HepG2 (cell line): ENCODE data around the gene YWHAB. TPM values are rescaled to one million over a fixed set of nuclear protein-coding genes. Genes with fewer than 3 reads are reported as not detected.
A peak's percentile ranks its signal among the peaks of the same experiment; 100 is the strongest.

Experiments used
- ATRX ChIP-seq: sonication (generic); formaldehyde crosslinking; IDR thresholded peaks from 2 replicates; pipeline ENCODE4 v1.4.0; 2020; ENCODE audit warnings: missing genetic modification reagents, borderline replicate concordance
- CSRNP2 ChIP-seq: sonication (generic); formaldehyde crosslinking; conservative IDR thresholded peaks from 2 replicates; pipeline ENCODE4 v1.8.0; 2022; ENCODE audit warnings: low read depth, missing genetic modification reagents
- ELF4 ChIP-seq: sonication (generic); formaldehyde crosslinking; IDR thresholded peaks from 2 replicates; pipeline ENCODE4 v1.5.0; 2020; ENCODE audit warnings: missing genetic modification reagents, mild to moderate bottlenecking, moderate library complexity, borderline replicate concordance
- FLYWCH1 ChIP-seq: sonication (generic); formaldehyde crosslinking; IDR thresholded peaks from 2 replicates; pipeline ENCODE4 v1.8.1; 2023; ENCODE audit warnings: mild to moderate bottlenecking, missing genetic modification reagents
- GFI1 ChIP-seq: sonication (generic); formaldehyde crosslinking; IDR thresholded peaks from 2 replicates; pipeline ENCODE4 v1.5.0; 2020; ENCODE audit warnings: missing genetic modification reagents, mild to moderate bottlenecking, borderline replicate concordance
- HCFC1 ChIP-seq: fragments of 150-350 bp; IDR thresholded peaks from 2 replicates; pipeline ENCODE4 v1.6.1; 2014; ENCODE audit warnings: low read depth, low read length
- LCORL ChIP-seq, 2 experiments: fragments of 450-650 bp in 1 of 2; sonication (generic) in 1 of 2; formaldehyde crosslinking in 1 of 2; IDR thresholded peaks; 2 replicates each; pipeline versions ENCODE4 v1.5.0 to v1.6.1; 2017 to 2020; ENCODE audit warnings: antibody characterized with exemption in 1 of 2, missing genetic modification reagents in 1 of 2
- MBD4 ChIP-seq: IDR thresholded peaks from 2 replicates; pipeline ENCODE4 v1.6.1; 2012; ENCODE audit warnings: low read length, inconsistent platforms, borderline replicate concordance
- MIXL1 ChIP-seq: IDR thresholded peaks from 2 replicates; pipeline ENCODE4 v1.6.1; 2016
- NFKB2 ChIP-seq: sonication (generic); formaldehyde crosslinking; IDR thresholded peaks from 2 replicates; pipeline ENCODE4 v1.4.0; 2020; ENCODE audit warnings: missing genetic modification reagents, borderline replicate concordance
- NPAS2 ChIP-seq: sonication (generic); formaldehyde crosslinking; IDR thresholded peaks from 2 replicates; pipeline ENCODE4 v1.8.0; 2022; ENCODE audit warnings: mild to moderate bottlenecking, missing genetic modification reagents, borderline replicate concordance
- PAXIP1 ChIP-seq: sonication (generic); formaldehyde crosslinking; conservative IDR thresholded peaks from 2 replicates; pipeline ENCODE4 v1.4.0; 2020; ENCODE audit warnings: mild to moderate bottlenecking, missing genetic modification reagents, moderate library complexity
- ZNF546 ChIP-seq: sonication (generic); formaldehyde crosslinking; conservative IDR thresholded peaks from 2 replicates; pipeline ENCODE4 v1.8.1; 2023; ENCODE audit warnings: mild to moderate bottlenecking, missing genetic modification reagents
- polyA plus RNA-seq, 8 experiments: library from polyadenylated mRNA; depleted of rRNA in 3 of 8; stranded (reverse) in 7 of 8; unstranded in 1 of 8; fragments of >200 nt; fragmentation: Illumina TruSeq in 4 of 8; extraction: Trizol in 4 of 8; gene quantifications; 2 replicates each; pipeline versions ENCODE4 v1.2.1 to v1.2.3, GENCODE V29; 2011 to 2016; ENCODE audit warnings: low read depth in 4 of 8, missing spikeins in 1 of 8, mixed read lengths in 1 of 8; ENCODE audit not compliant: insufficient read depth in 1 of 8
- total RNA-seq, 5 experiments: library from RNA; depleted of rRNA; stranded (reverse); fragments of >200 nt; fragmentation: Illumina TruSeq; extraction: Trizol; gene quantifications; 2 replicates each; pipeline ENCODE4 v1.2.3, GENCODE V29; 2016; ENCODE audit warnings: low read depth in 1 of 5
- TF ChIP-seq, protein P1 (sequence below), 2 experiments: IDR thresholded peaks; 2 replicates each; pipeline ENCODE4 v1.6.1; 2011 to 2012; ENCODE audit warnings: low read length in 2 of 2, borderline replicate concordance in 1 of 2, low read depth in 1 of 2, mild to moderate bottlenecking in 1 of 2, moderate library complexity in 1 of 2
- TF ChIP-seq, protein P2 (sequence below): sonication (generic); formaldehyde crosslinking; IDR thresholded peaks from 2 replicates; pipeline ENCODE4 v1.4.0; 2020; ENCODE audit warnings: mild to moderate bottlenecking, missing genetic modification reagents
- TF ChIP-seq, protein P3 (sequence below): sonication (generic); formaldehyde crosslinking; IDR thresholded peaks from 2 replicates; pipeline ENCODE4 v1.4.0; 2020; ENCODE audit warnings: missing genetic modification reagents

The YWHAB gene
- total and polyA plus RNA-seq, 2 of the 13 experiments (the other 11 are each of a cell fraction or from before 2014, with no cell fraction given), result 77.2 to 121 TPM

GRCh38 chr20:44911264-44911921 is 25.9 kb downstream of the YWHAB start (continued):
- TF ChIP-seq, protein P1, sequence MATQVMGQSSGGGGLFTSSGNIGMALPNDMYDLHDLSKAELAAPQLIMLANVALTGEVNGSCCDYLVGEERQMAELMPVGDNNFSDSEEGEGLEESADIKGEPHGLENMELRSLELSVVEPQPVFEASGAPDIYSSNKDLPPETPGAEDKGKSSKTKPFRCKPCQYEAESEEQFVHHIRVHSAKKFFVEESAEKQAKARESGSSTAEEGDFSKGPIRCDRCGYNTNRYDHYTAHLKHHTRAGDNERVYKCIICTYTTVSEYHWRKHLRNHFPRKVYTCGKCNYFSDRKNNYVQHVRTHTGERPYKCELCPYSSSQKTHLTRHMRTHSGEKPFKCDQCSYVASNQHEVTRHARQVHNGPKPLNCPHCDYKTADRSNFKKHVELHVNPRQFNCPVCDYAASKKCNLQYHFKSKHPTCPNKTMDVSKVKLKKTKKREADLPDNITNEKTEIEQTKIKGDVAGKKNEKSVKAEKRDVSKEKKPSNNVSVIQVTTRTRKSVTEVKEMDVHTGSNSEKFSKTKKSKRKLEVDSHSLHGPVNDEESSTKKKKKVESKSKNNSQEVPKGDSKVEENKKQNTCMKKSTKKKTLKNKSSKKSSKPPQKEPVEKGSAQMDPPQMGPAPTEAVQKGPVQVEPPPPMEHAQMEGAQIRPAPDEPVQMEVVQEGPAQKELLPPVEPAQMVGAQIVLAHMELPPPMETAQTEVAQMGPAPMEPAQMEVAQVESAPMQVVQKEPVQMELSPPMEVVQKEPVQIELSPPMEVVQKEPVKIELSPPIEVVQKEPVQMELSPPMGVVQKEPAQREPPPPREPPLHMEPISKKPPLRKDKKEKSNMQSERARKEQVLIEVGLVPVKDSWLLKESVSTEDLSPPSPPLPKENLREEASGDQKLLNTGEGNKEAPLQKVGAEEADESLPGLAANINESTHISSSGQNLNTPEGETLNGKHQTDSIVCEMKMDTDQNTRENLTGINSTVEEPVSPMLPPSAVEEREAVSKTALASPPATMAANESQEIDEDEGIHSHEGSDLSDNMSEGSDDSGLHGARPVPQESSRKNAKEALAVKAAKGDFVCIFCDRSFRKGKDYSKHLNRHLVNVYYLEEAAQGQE (IDR thresholded peaks at IDR 0.05; ENCODE audit: borderline replicate concordance in 1 of 2, low read depth in 1 of 2, low read length in 2 of 2), result no peak
- TF ChIP-seq MIXL1, result peak; percentile 51
- TF ChIP-seq PAXIP1, result peak; percentile 42; the same call in 1 of the 2 replicates
- 0 out of 2 replicates have a peak, but pooled peaks have one; percentile 46 for TF ChIP-seq ZNF546 (CRISPR knock-in tag)
- TF ChIP-seq HCFC1, result no peak
- TF ChIP-seq CSRNP2, result no peak
- TF ChIP-seq MBD4, result no peak
- TF ChIP-seq GFI1 (CRISPR knock-in tag), result no peak
- peak; percentile 91 for TF ChIP-seq LCORL (IDR thresholded peaks at IDR 0.05)
- TF ChIP-seq LCORL (CRISPR knock-in tag; IDR thresholded peaks at IDR 0.05), result peak; percentile 96
- TF ChIP-seq NPAS2 (CRISPR knock-in tag), result no peak
- TF ChIP-seq, protein P2, sequence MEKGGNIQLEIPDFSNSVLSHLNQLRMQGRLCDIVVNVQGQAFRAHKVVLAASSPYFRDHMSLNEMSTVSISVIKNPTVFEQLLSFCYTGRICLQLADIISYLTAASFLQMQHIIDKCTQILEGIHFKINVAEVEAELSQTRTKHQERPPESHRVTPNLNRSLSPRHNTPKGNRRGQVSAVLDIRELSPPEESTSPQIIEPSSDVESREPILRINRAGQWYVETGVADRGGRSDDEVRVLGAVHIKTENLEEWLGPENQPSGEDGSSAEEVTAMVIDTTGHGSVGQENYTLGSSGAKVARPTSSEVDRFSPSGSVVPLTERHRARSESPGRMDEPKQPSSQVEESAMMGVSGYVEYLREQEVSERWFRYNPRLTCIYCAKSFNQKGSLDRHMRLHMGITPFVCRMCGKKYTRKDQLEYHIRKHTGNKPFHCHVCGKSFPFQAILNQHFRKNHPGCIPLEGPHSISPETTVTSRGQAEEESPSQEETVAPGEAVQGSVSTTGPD (CRISPR knock-in tag), result no peak
- TF ChIP-seq NFKB2 (CRISPR knock-in tag), result peak; percentile 54; the same call in 1 of the 2 replicates
- no peak; the same call in 1 of the 2 replicates for TF ChIP-seq ELF4 (CRISPR knock-in tag)
- no peak for TF ChIP-seq FLYWCH1 (CRISPR knock-in tag)
- TF ChIP-seq, protein P3, sequence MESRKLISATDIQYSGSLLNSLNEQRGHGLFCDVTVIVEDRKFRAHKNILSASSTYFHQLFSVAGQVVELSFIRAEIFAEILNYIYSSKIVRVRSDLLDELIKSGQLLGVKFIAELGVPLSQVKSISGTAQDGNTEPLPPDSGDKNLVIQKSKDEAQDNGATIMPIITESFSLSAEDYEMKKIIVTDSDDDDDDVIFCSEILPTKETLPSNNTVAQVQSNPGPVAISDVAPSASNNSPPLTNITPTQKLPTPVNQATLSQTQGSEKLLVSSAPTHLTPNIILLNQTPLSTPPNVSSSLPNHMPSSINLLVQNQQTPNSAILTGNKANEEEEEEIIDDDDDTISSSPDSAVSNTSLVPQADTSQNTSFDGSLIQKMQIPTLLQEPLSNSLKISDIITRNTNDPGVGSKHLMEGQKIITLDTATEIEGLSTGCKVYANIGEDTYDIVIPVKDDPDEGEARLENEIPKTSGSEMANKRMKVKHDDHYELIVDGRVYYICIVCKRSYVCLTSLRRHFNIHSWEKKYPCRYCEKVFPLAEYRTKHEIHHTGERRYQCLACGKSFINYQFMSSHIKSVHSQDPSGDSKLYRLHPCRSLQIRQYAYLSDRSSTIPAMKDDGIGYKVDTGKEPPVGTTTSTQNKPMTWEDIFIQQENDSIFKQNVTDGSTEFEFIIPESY, result 0 out of 2 replicates have a peak, but pooled peaks have one; percentile 10
- no peak for TF ChIP-seq ATRX
